ENCODE results near the gene TSPAN19. TPM values are rescaled to one million over a fixed set of nuclear protein-coding genes. Genes with fewer than 3 reads are reported as not detected.

Gene TSPAN19
- total and polyA plus RNA-seq, 9 of the 15 experiments (the other 6 are each of a cell fraction or from before 2014, with no cell fraction given), result not detected

DNA sequence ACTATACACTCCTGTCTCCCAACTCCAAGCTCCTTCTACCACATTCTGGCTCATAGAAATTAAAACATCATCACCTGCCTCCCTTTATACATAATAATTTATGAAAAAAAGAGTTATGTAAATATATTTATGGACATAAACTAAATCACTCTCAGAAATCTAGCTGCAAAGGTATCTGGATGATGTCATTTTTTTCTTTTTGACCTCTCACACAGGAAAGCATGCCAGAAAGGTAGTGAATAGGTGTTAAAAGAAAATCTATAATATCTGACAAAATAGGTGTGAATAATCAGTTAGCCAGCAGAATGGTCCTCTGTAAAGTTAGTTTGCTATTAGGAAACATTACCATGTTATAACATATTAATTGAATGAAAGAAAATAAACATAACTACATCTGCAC lies 7.8 kb upstream of the TSPAN19 start:
- in situ Hi-C loops (cut with MboI) (no loop called here), intact Hi-C loops (cut with micrococcal nuclease) (no loop called here)
- no peak overlapping the region for H3K9ac ChIP-seq (ENCODE audit: insufficient read depth in 1 of 2, low read depth in 2 of 2, low read length in 2 of 2)
- H3K79me2 ChIP-seq (ENCODE audit: control insufficient read depth, insufficient read depth, low read length), result no peaks in the 10 kb centered on the region
- no peaks in the 10 kb centered on the region for H4K20me1 ChIP-seq (replicated peaks; ENCODE audit: control insufficient read depth, insufficient read depth, low read length)
- no peak for ATAC-seq
- H2AFZ ChIP-seq (ENCODE audit: low read depth, low read length), result no peak overlapping the region
- no peak overlapping the region for H3K4me2 ChIP-seq (ENCODE audit: insufficient read depth, low read length)
- CTCF ChIA-PET (ENCODE audit: low intra/inter-chr PET ratio), result no interaction called here
- POLR2A ChIA-PET, result no interaction called here
- H3K27me3 ChIP-seq (ENCODE audit: control insufficient read depth in 2 of 2, insufficient read depth in 2 of 2, low read length in 2 of 2), result no peaks in the 10 kb centered on the region
- no peak overlapping the region for H3K27ac ChIP-seq (ENCODE audit: extremely low read depth, low read depth, low read length)
- no peak for DNase-seq (ENCODE audit: extremely low read depth in 1 of 4, low spot score in 3 of 4)
- TF ChIP-seq ZKSCAN3 (CRISPR knock-in tag; IDR thresholded peaks at IDR 0.05) (no peak), FUS (optimal IDR thresholded peaks at IDR 0.05; ENCODE audit: low read depth, low read length) (no peak), KDM1A (IDR thresholded peaks at IDR 0.05) (no peak), TCFL5 (CRISPR knock-in tag; conservative IDR thresholded peaks at IDR 0.05) (no peak), U2AF2 (optimal IDR thresholded peaks at IDR 0.05; ENCODE audit: low read depth, low read length) (no peak), POLR3G (IDR thresholded peaks at IDR 0.05; ENCODE audit: extremely low read depth, insufficient read length, insufficient replicate concordance) (no peak)
- TF ChIP-seq, protein P1, sequence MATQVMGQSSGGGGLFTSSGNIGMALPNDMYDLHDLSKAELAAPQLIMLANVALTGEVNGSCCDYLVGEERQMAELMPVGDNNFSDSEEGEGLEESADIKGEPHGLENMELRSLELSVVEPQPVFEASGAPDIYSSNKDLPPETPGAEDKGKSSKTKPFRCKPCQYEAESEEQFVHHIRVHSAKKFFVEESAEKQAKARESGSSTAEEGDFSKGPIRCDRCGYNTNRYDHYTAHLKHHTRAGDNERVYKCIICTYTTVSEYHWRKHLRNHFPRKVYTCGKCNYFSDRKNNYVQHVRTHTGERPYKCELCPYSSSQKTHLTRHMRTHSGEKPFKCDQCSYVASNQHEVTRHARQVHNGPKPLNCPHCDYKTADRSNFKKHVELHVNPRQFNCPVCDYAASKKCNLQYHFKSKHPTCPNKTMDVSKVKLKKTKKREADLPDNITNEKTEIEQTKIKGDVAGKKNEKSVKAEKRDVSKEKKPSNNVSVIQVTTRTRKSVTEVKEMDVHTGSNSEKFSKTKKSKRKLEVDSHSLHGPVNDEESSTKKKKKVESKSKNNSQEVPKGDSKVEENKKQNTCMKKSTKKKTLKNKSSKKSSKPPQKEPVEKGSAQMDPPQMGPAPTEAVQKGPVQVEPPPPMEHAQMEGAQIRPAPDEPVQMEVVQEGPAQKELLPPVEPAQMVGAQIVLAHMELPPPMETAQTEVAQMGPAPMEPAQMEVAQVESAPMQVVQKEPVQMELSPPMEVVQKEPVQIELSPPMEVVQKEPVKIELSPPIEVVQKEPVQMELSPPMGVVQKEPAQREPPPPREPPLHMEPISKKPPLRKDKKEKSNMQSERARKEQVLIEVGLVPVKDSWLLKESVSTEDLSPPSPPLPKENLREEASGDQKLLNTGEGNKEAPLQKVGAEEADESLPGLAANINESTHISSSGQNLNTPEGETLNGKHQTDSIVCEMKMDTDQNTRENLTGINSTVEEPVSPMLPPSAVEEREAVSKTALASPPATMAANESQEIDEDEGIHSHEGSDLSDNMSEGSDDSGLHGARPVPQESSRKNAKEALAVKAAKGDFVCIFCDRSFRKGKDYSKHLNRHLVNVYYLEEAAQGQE (IDR thresholded peaks at IDR 0.05; ENCODE audit: borderline replicate concordance), result no peak
- TF ChIP-seq, protein P1 (CRISPR knock-in tag; IDR thresholded peaks at IDR 0.05; ENCODE audit: low read depth), result no peak
- TF ChIP-seq, protein P2, sequence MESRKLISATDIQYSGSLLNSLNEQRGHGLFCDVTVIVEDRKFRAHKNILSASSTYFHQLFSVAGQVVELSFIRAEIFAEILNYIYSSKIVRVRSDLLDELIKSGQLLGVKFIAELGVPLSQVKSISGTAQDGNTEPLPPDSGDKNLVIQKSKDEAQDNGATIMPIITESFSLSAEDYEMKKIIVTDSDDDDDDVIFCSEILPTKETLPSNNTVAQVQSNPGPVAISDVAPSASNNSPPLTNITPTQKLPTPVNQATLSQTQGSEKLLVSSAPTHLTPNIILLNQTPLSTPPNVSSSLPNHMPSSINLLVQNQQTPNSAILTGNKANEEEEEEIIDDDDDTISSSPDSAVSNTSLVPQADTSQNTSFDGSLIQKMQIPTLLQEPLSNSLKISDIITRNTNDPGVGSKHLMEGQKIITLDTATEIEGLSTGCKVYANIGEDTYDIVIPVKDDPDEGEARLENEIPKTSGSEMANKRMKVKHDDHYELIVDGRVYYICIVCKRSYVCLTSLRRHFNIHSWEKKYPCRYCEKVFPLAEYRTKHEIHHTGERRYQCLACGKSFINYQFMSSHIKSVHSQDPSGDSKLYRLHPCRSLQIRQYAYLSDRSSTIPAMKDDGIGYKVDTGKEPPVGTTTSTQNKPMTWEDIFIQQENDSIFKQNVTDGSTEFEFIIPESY (CRISPR knock-in tag; IDR thresholded peaks at IDR 0.05), result no peak
- TF ChIP-seq, protein P3, sequence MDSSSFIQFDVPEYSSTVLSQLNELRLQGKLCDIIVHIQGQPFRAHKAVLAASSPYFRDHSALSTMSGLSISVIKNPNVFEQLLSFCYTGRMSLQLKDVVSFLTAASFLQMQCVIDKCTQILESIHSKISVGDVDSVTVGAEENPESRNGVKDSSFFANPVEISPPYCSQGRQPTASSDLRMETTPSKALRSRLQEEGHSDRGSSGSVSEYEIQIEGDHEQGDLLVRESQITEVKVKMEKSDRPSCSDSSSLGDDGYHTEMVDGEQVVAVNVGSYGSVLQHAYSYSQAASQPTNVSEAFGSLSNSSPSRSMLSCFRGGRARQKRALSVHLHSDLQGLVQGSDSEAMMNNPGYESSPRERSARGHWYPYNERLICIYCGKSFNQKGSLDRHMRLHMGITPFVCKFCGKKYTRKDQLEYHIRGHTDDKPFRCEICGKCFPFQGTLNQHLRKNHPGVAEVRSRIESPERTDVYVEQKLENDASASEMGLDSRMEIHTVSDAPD (CRISPR knock-in tag; IDR thresholded peaks at IDR 0.05), result no peak
- no peaks in the 10 kb centered on the region for H3K9me1 ChIP-seq (ENCODE audit: control insufficient read depth, insufficient read depth, low read length)
- BruUV-seq (replicated peaks), result no TSS peak
- no peaks in the 10 kb centered on the region for H3K36me3 ChIP-seq (ENCODE audit: control insufficient read depth, insufficient read depth, low read length)
- FAIRE-seq, result no peak
- H3K9me3 ChIP-seq (replicated peaks; ENCODE audit: control insufficient read depth, insufficient read depth, low read depth, low read length), result no peaks in the 10 kb centered on the region
- H3K4me3 ChIP-seq, result no peak overlapping the region
- H3K4me1 ChIP-seq (replicated peaks in 1 of 2; ENCODE audit: control insufficient read depth in 2 of 2, insufficient read depth in 2 of 2, low read length in 2 of 2), result no peaks in the 10 kb centered on the region

Data from K562 (cell line).